GM19467 (cell line): ENCODE measurements around the gene ZNF200.
"Not testable (repeated sequence)": the region's sequence is repeated elsewhere in the genome, so short reads cannot be mapped to it uniquely, and the experiment has no call there.

Source experiments
- ATAC-seq: cut with Tn5 transposase; IDR thresholded peaks from one replicate; pipeline ENCODE4 v1.9.1; 2021; ENCODE audit warnings: mild to moderate bottlenecking, moderate library complexity; ENCODE audit not compliant: unreplicated experiment

Gene ZNF200, protein sequence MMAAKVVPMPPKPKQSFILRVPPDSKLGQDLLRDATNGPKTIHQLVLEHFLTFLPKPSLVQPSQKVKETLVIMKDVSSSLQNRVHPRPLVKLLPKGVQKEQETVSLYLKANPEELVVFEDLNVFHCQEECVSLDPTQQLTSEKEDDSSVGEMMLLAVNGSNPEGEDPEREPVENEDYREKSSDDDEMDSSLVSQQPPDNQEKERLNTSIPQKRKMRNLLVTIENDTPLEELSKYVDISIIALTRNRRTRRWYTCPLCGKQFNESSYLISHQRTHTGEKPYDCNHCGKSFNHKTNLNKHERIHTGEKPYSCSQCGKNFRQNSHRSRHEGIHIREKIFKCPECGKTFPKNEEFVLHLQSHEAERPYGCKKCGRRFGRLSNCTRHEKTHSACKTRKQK

DNA sequence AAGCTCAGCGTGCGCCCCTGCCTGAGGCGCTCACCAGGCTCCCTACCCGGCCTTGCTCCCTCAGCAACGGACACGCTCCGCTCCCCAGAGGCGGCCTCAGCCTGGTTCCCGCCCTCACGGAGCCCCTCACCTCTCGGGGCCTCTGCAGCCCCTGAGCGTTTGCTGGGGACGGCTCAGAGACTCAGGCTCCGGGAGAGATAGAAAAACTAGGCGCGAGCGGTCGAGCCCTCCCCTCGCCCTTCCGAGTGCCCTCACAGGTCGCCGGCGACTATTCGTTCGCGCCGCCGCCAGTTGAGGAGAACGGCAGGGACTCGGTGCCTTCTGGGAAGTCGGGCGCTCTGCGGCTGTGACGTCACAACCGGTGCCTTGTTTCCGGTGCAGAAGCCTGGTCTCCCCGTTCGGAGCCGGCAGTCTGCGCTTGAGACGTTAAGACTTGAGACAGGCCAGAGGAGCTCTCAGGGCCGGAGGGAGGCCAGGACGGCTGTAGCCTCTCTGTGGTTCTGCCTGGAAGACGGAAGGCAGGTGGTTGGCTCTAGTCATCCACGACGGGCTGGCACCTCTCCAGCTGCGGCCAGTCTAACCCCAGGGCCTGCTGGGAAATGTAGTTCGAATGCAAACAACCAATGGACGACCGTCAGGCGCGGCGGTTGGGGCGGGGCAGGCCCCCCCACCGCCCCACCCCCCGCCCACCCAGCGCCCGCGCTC is at the start of gene ZNF200:
ZNF200 (minus strand) TSS at position 302 of the 705 bp plus-strand sequence. CDS start 1,403 bp downstream, outside the sequence.
- peak; percentile 77 for ATAC-seq

DNA sequence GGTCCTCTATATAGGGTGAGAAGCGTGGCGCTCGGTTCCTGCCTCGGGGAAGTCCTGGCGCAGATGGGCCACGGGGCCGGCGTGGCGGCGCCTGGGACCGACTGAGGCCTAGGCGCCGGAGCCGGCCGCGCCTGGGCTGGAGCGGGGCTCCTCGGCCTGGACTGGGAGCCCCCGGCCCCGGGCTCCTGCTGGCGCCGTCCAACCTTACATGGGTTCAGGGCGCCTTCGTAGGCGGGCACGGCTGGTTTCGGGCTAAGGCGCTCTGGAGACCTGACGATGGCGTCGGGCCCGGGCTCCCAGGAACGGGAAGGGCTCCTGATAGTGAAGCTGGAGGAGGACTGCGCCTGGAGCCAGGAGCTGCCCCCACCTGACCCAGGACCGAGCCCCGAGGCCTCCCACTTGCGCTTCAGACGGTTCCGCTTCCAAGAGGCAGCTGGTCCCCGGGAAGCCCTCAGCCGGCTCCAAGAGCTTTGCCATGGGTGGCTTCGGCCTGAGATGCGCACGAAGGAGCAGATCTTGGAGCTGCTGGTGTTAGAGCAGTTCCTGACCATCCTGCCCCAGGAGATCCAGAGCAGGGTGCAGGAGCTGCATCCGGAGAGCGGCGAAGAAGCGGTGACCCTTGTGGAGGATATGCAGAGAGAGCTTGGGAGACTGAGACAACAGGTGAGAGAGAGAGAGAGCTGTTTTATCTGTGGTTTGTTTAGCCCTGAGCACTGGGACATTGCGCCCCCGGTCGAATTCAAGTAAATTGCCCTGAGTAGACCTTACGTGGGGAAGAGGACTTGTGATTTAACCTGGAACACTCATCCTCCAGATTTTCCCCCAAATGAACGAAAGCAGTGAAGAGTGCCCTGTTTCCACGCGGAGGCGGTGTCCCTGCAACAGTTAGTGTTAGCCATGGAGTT is 48.8 kb upstream of the ZNF200 start:
- peak; percentile 27 for ATAC-seq

DNA sequence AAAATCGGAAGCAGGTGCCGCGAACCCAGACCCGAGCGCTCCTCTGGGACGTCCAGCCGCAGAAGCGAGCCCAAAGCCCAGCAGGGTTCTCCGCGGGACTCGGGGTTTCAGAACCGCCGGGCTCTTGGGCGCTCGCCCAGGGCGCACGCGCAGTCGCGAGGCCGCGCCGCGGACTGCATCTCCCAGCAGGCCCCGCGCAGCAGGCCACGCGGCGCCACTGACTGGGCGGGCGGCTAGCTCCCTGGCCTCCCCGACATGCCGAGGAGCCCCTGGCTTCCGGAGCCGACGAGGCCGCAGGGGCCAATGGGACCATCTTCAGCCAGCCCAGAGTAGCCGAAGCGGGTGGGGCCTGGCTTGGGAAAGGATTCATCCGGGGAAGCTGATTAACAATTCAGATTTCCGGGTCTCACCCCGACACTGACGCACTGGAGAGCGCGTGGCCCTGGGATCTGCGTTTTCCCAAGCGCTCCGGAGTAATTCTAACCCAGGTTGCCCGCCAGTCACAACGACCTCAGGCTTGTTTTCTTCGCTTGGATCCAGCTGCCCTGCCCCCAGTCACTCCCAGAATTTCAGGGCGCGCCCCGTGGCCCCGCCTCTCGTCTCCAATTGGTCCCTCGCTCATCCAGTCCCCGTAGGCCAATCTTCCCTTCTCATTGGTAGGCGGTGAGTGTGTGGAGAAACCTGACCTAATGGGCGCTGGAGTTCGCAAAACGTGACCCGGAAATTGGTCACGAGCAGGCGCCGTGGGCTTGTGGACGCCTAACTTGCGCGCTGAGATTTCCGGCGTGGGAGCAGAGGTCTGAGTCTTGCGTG is 48.0 kb upstream of the ZNF200 start, which contains the start of gene ZNF263:
ZNF263 (plus strand) TSS at position 762 of the 813 bp plus-strand sequence. CDS start 328 bp downstream, outside the sequence.
- ATAC-seq: peak; percentile 73

DNA sequence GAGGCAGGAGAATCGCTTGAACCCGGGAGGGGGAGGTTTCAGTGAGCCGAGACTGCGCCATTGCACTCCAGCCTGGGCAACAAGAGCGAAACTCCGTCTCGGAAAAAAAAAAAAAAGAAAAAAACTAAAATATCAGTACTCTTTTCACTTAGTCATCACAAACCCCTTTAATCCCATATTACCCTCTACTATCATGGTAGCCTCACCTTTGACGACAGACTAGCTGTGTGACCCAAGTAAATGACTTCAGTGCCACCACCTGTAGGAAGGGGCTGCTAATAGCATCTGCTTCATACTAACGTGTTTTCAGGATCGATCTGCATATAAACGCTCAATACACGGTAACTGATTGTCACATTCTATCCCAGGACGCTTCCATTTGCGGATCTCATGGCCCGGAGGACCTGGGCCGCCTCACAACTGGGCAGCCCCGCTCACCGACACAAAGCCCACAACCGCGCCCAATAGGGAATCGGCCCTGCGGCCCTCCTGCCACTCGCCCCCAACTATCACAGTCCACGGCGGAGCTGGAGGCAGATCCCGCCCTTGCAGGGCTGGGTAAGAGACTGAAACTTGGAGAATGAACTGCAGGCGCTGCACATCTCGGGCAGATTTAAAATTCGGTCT is 47.3 kb upstream of the ZNF200 start:
- ATAC-seq: peak; percentile 9

DNA sequence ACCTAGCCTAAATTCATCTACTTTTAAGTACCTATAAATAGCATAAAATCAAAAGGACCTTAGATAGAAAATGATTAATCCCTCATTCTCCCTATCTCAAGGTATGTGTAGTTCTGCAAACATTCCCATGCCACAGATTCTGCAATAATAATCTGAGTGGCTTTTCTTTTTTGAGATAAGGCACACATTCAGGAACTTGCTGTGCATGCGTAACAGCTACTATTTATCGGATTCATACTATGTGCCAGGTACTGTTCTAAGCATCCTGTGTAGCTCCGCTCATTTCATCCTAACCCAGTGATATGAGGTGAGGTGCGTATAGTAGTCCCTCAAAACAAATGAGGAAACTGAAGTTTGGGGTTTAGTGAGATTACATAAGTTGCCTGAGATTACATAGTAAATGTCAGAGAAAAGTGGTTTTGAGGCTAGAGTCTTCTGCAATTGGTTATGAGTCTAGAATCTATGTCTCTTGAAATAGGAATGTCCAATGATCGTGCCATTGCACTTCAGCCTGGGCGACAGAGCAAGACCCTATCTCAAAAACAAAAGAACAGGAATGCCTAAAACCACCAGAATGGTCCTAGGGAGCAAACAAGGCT is 46.4 kb upstream of the ZNF200 start:
- no peak for ATAC-seq

DNA sequence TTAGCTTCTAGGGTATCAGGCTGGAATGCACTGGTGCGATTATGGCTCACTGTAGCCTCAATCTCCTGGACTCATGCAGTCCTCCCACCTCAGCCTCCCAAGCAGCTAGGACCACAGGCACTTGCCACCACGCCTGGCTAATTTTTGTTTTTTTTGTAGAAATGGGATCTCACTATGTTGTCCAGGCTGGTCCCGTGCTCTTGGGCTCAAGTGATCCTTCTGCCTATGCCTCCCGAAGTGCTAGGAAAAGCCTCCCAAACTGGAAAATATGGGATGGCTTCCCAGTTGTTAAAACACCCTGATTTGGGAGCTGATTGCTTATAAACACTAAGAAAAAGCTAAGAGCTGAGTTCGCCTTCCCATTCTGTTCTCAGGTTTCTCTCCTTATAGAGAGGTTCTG is 41.7 kb upstream of the ZNF200 start:
- ATAC-seq: no peak

DNA sequence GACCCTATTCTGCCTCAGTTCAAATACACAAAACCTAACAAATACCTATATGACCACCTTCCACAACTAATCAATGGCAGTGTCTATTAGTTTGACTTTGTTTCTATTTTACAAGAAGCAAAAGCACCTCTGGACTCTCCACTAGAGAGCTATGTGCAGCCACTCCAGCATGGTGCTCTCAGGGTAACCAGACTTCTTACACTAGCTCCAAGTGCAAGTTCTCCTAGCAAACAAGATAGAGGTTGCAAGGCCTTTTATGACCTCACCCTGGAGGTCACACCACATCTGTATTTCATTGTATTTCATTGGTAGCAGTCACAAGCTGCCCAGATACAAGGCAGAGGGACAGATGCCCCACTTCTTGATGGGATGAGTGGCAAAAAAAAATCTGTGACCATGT is 40.0 kb upstream of the ZNF200 start:
- ATAC-seq: no peak

DNA sequence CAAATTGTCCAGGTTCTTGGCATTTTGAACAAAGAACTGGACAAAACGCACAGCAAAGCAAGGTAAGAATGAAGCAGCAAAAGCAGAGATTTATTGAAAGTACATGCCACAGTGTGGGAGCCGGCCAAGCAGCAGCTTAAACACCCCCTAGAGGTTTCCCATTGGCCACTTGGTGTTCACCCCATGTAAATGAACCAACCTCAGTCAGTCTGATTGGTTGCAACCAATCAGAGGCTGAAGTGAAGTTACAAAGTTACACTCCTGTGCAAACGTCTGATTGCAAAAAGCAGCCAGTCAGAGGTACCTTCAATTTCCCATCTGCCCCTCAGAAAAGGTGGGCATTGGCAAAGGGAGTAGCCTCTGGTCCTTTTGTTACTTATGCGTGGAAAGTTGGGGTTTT is 39.5 kb upstream of the ZNF200 start:
- no peak for ATAC-seq

DNA sequence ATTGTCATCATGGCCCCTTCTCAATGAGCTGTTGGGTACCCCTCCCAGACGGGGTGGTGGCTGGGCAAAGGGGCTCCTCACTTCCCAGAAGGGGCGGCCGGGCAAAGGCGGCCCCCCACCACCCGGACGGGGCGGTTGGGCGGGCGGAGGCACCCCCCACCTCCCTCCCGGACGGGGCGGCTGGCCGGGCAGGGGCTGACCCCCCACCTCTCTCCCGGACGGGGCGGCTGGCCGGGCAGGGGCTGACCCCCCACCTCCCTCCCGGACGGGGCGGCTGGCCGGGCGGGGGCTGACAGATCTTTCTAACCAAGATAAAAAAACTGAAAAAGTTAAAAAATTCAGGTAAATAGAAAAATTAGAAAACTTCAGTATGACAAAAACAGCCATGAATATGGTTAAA is 36.3 kb upstream of the ZNF200 start:
- ATAC-seq: not testable (repeated sequence)

DNA sequence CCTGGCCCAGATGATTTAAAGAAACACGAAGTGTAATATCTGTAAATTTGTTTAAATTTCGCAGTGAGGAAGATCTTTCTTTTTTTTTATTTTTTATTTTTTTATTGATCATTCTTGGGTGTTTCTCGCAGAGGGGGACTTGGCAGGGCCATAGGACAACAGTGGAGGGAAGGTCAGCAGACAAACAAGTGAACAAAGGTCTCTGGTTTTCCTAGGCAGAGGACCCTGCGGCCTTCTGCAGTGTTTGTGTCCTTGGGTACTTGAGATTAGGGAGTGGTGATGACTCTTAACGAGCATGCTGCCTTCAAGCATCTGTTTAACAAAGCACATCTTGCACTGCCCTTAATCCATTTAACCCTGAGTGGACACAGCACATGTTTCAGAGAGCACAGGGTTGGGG is 35.8 kb upstream of the ZNF200 start:
- ATAC-seq: not testable (repeated sequence)

DNA sequence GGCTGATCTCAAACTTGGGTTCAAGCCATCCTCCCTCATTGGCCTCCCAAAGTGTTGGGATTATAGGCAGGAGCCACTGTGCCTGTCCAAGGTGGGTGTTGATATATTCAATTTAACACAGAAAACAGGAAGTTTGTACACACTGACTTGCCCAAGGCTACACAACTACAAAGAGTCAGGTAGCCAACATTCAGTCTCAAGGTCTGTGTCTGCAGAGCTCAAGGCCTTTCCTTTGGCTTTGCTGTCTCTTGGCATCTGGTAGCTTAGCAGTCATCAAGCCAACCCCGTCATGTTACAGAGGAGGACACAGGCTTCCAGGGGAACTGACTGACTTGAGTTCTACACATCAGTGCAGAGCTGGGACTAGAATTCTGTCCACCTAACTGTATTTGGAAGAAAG is 33.3 kb upstream of the ZNF200 start:
- ATAC-seq: no peak

DNA sequence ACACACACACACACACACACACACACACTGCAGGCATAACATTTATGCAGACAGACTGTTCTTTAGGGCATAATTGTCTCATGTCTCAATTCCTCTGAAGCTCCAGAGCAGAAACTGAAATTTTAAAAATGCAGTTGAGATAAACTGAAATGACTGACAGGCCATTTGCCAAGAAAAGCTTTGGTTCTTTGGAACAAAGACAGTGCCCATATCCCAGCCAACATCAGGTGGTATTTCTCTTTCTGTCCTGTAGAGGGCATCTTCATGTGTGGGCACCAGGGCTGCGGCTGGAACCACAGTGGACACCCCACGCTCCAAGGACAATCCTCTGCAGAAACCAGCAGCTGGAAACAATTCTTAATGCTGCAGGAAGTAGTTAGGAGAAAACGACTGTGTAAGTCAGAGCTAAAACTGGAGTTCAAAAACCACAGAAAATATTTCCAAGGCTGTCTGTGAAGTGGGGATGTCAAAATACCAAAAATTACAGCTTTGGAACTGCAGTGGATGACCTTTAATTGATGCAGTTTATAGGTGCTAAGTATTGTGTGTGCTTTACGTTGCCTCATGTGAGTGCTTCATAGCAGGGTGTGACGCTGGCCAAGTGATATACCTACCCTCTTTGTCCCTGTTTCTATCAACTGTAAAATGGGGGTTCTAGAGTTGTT is 32.0 kb upstream of the ZNF200 start:
- no peak for ATAC-seq

DNA sequence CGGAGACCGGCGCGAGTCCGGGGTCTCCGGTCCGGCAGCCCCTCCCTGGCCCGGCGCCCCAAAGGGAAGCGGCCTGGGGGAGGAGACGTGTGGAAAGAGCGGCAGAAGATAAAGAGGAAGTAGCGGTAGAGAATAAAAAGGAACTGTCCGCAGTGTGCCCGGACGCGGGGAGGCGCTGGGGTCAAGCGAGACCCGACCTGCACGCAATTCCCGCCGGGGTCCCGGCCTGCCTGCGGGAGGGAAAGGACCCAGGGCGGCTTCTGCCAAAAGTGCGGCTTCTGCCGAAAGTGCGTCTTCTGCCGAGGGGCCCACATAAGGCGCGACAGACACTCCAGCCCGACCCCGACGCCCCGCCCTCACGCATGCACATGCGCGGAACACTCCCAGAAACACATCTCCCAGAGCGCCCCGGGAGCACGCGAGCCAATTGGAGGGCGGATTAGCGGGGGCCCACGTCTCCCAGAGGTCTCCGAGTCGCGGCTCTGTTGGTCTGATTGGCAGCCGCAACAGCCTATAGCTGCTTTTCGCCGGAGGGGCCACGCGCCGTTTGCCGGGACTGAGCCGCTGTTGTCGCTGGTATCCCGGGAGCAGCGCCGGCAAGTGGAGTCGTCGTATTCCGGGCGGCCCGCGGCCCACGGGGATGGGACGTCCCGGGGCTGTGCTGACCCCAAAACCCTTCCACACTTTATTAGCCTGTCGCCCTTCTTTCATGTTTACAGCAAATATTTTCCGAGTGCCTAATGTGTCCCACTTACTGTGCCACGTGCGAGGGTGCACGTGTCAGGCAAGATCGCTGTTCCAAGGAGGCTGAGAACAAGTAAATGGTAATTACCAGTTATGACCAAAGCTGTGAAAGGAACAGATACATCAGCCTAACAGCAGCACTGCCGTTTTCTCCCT is 29.4 kb upstream of the ZNF200 start:
- ATAC-seq: peak; percentile 87

DNA sequence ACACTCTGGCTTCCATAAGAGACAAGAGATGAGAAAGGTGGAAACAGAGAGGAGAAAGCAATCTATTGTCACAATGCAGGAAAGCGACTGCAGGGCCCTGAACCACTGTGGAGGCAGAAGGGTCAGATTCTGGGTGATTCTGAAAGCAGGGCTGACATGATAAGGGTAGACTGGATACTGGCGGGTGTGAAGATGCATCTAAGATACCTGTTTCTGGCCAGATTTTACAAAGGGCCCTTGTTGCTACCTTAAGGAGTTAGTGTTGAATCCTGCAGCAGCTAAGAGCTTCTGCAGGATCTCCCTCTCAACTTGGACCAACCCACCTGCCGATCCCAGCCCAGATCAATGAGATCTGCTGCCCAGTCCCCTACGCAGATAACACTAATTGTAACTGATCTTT is 27.6 kb upstream of the ZNF200 start:
- no peak for ATAC-seq

DNA sequence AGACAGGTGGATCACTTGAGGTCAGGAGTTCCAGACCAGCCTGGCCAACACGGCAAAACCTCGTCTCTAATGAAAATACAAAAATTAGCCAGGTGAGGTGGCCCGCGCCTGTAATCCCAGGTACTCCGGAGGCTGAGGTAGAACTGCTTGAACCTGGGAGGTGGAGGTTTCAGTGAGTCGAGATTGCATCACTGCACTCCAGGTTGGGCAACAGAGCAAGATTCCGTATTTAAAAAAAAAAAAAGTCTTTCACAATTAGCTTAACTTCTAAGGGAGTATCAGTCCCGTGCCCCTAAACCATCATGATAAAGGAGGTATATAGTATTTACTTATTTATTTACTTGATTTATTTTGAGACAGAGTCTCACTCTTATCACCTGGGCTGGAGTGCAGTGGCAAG is 24.9 kb upstream of the ZNF200 start:
- ATAC-seq: no peak

DNA sequence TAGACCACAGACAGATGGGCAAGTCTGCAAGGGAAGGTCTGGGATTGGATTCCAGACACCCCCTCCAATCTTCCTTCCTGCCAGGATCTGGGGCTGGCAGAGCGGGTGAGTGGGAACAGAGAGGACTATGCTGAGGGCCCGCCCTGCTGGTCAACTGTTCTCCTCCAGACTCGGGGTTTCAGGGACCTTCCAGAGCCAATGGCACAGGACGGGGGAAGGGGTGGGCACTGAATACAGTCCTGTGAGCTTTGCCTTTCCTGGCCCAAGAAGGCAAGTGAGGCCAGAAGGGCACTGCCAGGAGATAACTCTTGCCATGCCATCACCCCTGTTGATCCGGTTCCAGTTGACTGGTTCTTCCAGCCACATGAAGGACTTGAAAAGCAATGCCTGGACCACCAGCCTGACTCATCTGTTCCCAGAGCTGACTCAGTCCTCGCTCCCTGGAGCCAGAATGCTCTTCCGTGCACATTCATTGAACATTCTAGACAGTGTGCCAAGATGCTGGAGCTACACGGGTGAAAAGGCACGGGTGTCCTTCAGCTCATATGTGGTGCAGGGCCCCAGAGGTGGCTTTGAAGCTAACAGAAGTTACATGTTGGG is 22.0 kb upstream of the ZNF200 start:
- ATAC-seq: no peak

DNA sequence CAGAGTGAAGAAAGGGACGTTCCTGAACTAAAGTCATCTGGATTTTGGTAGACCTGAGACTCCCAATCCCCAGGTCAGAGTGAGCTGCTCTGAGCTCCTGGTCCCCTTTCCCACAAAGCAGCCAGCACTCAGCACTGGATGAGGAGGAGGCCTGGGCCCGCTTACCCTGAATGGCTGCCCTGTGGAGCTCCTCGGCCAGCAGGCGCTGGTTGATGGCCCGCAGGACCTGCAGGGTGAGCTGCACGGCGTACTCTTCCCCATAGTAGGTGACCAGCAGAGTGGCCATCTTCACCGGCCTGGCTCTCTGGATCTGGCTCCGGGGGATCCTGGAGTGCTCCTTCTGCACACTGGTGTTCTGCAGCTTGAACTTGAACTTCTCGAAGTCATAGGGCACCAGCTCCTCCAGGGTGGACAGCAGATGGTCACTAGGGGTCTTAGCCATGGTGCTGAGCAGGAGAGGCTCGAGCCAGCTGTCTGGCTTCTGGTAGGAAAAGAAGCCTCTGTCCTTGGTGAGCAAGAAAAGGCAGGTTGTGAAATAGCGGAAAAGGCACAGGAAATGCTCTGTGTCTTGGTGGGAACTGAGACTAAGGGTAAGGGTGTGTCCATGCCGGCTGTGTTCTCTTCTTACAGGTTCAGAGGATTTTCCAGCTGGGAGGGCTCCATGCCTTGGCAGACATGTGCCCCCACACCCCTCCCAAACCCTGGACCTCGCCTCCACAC is 21.3 kb upstream of the ZNF200 start, which contains the start of gene MEFV:
MEFV (minus strand) TSS at position 488 of the 720 bp plus-strand sequence; CDS start at position 442, 46 bp downstream.
- ATAC-seq: no peak
